HepG2 (cell line): Measurements from ENCODE around the gene RPL39. TPM values are rescaled to one million over a fixed set of nuclear protein-coding genes. Genes with fewer than 3 reads are reported as not detected.
A peak's percentile ranks its signal among the peaks of the same experiment; 100 is the strongest.

Experiments
- AKAP8 ChIP-seq: sonication (generic); formaldehyde crosslinking; IDR thresholded peaks from 2 replicates; pipeline ENCODE4 v1.5.1; 2020; ENCODE audit warnings: mild to moderate bottlenecking, missing genetic modification reagents
- ATF1 ChIP-seq: IDR thresholded peaks from 2 replicates; pipeline ENCODE4 v1.6.1; 2016; ENCODE audit warnings: mild to moderate bottlenecking, control low read depth
- CEBPB ChIP-seq: IDR thresholded peaks from 2 replicates; pipeline ENCODE4 v1.6.1; 2011; ENCODE audit warnings: low read depth, low read length, improper control_type of control experiment, borderline replicate concordance
- CHD4 ChIP-seq: fragments of 200-600 bp; sonication (generic); IDR thresholded peaks from 2 replicates; pipeline ENCODE4 v1.7.0; 2017; ENCODE audit warnings: mild to moderate bottlenecking, low read length, borderline replicate concordance
- GATAD1 ChIP-seq: IDR thresholded peaks from 2 replicates; pipeline ENCODE4 v1.6.1; 2016; ENCODE audit warnings: missing genetic modification reagents, missing compliant biosample characterization
- NRL ChIP-seq: sonication (generic); formaldehyde crosslinking; IDR thresholded peaks from 2 replicates; pipeline ENCODE4 v1.5.0; 2020; ENCODE audit warnings: missing genetic modification reagents, mild to moderate bottlenecking, moderate library complexity, borderline replicate concordance
- PHF5A ChIP-seq: IDR thresholded peaks from one replicate; pipeline ENCODE4 v1.6.1; 2018; ENCODE audit warnings: low read depth, missing genetic modification reagents; ENCODE audit not compliant: unreplicated experiment
- PTBP1 ChIP-seq: fragments of 200-400 bp; formaldehyde crosslinking; IDR thresholded peaks from 2 replicates; pipeline ENCODE4 v1.6.1; 2018; ENCODE audit warnings: low read length, low read depth; ENCODE audit not compliant: poor library complexity, severe bottlenecking
- SAP130 ChIP-seq: IDR thresholded peaks from 2 replicates; pipeline ENCODE4 v1.6.1; 2016; ENCODE audit warnings: low read depth
- SP1 ChIP-seq, 2 experiments: fragments of 450-650 bp in 1 of 2; sonication (generic) in 1 of 2; formaldehyde crosslinking in 1 of 2; IDR thresholded peaks; 2 replicates each; pipeline versions ENCODE4 v1.4.0 to v1.6.1; 2016 to 2020; ENCODE audit warnings: missing genetic modification reagents in 1 of 2
- TMF1 ChIP-seq: sonication (generic); formaldehyde crosslinking; IDR thresholded peaks from 2 replicates; pipeline ENCODE4 v1.8.1; 2022; ENCODE audit warnings: low read depth, missing genetic modification reagents
- U2AF1 ChIP-seq: fragments of 200-400 bp; formaldehyde crosslinking; optimal IDR thresholded peaks from 2 replicates; pipeline ENCODE3; 2017; ENCODE audit warnings: mild to moderate bottlenecking, low read depth, low read length
- ZBTB7B ChIP-seq: sonication (generic); formaldehyde crosslinking; IDR thresholded peaks from 2 replicates; pipeline ENCODE4 v1.4.0; 2020; ENCODE audit warnings: missing genetic modification reagents
- ZNF10 ChIP-seq: sonication (generic); formaldehyde crosslinking; IDR thresholded peaks from 2 replicates; pipeline ENCODE4 v1.4.0; 2020; ENCODE audit warnings: mild to moderate bottlenecking, low read depth, missing genetic modification reagents, borderline replicate concordance
- ZNF326 ChIP-seq: sonication (generic); formaldehyde crosslinking; IDR thresholded peaks from 2 replicates; pipeline ENCODE4 v1.4.0; 2020; ENCODE audit warnings: missing genetic modification reagents, borderline replicate concordance
- ZNF354B ChIP-seq: sonication (generic); formaldehyde crosslinking; IDR thresholded peaks from 2 replicates; pipeline ENCODE4 v1.8.0; 2022; ENCODE audit warnings: mild to moderate bottlenecking, missing genetic modification reagents
- ZNF619 ChIP-seq: sonication (generic); formaldehyde crosslinking; IDR thresholded peaks from 2 replicates; pipeline ENCODE4 v1.4.0; 2020; ENCODE audit warnings: mild to moderate bottlenecking, missing genetic modification reagents
- polyA plus RNA-seq, 8 experiments: library from polyadenylated mRNA; depleted of rRNA in 3 of 8; stranded (reverse) in 7 of 8; unstranded in 1 of 8; fragments of >200 nt; fragmentation: Illumina TruSeq in 4 of 8; extraction: Trizol in 4 of 8; gene quantifications; 2 replicates each; pipeline versions ENCODE4 v1.2.1 to v1.2.3, GENCODE V29; 2011 to 2016; ENCODE audit warnings: low read depth in 4 of 8, missing spikeins in 1 of 8, mixed read lengths in 1 of 8; ENCODE audit not compliant: insufficient read depth in 1 of 8
- total RNA-seq, 5 experiments: library from RNA; depleted of rRNA; stranded (reverse); fragments of >200 nt; fragmentation: Illumina TruSeq; extraction: Trizol; gene quantifications; 2 replicates each; pipeline ENCODE4 v1.2.3, GENCODE V29; 2016; ENCODE audit warnings: low read depth in 1 of 5
- TF ChIP-seq, protein P1 (sequence below): IDR thresholded peaks from 2 replicates; pipeline ENCODE4 v1.6.1; 2016; ENCODE audit warnings: mild to moderate bottlenecking, missing biosample characterization, missing genetic modification reagents
- TF ChIP-seq, protein P2 (sequence below): sonication (generic); formaldehyde crosslinking; IDR thresholded peaks from 2 replicates; pipeline ENCODE4 v1.9.0; 2021; ENCODE audit warnings: missing genetic modification reagents, mild to moderate bottlenecking, borderline replicate concordance
- TF ChIP-seq, protein P3 (sequence below): sonication (generic); formaldehyde crosslinking; IDR thresholded peaks from 2 replicates; pipeline ENCODE4 v1.4.0; 2020; ENCODE audit warnings: missing genetic modification reagents
- TF ChIP-seq, protein P4 (sequence below): sonication (generic); formaldehyde crosslinking; IDR thresholded peaks from 2 replicates; pipeline ENCODE4 v1.4.0; 2020; ENCODE audit warnings: mild to moderate bottlenecking, missing genetic modification reagents
- TF ChIP-seq, protein P5 (sequence below): sonication (generic); formaldehyde crosslinking; conservative IDR thresholded peaks from 2 replicates; pipeline ENCODE4 v1.5.0; 2020; ENCODE audit warnings: missing genetic modification reagents

The RPL39 gene
- total and polyA plus RNA-seq, 2 of the 13 experiments (the other 11 are each of a cell fraction or from before 2014, with no cell fraction given) = 2,312 to 3,547 TPM

DNA sequence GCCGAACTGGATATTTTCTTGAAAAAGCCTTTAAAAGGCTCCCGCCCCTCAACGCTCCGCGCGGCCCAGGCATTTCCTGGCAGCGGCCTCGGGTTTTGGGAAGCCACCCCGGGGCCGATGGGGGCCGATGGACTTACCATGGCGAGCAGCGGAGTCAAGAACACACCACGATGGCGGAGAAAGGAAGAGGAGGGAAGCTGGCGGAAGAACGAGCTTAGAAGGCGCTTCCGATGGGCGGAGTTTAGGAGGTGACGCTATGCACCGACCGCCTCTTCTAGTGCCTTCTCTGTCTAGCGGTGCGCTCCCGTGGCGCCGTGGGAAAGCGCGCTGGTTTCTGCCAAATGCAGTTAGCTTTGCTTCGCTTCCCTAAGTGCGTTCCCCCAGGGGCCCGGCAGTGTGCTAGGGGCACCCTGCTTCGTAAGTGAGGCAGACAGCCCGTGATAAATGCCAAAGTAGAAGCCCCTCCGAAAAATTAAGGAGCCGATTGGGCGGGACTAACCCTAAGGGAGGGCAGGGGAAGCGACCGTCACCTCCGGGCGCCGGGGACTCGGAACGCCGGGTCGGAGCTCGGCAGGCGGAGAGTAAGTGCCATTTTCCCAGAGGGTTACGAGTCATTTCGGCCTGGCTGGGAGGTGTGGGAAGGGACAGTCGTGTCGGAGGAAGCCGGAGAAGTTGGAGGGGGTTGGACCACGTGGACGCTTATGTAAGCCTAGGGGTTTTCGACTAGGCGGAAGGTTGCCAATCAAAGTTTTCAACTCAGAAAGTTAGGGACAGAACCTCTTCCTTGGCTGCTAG lies at the start of gene RPL39 (continued):
- TF ChIP-seq ATF1 (CRISPR knock-in tag) (peak; percentile 53; the same call in 1 of the 2 replicates), AKAP8 (no peak), ZBTB7B (CRISPR knock-in tag) (no peak), CEBPB (no peak), TMF1 (CRISPR knock-in tag) (no peak), ZNF10 (no peak), ZNF354B (CRISPR knock-in tag) (no peak), PHF5A (CRISPR knock-in tag) (no peak), SP1 (IDR thresholded peaks at IDR 0.05) (no peak), SP1 (CRISPR knock-in tag; IDR thresholded peaks at IDR 0.05) (peak; percentile 35; the same call in 1 of the 2 replicates), U2AF1 (no peak), NRL (CRISPR knock-in tag) (no peak), ZNF326 (CRISPR knock-in tag) (no peak), PTBP1 (no peak), CHD4 (no peak), ZNF619 (CRISPR knock-in tag) (no peak), GATAD1 (CRISPR knock-in tag) (no peak; the same call in 1 of the 2 replicates), SAP130 (CRISPR knock-in tag) (peak; percentile 65; the same call in 1 of the 2 replicates)
- TF ChIP-seq, protein P1, sequence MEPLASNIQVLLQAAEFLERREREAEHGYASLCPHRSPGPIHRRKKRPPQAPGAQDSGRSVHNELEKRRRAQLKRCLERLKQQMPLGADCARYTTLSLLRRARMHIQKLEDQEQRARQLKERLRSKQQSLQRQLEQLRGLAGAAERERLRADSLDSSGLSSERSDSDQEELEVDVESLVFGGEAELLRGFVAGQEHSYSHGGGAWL (CRISPR knock-in tag) = peak; percentile 55; the same call in 1 of the 2 replicates
- TF ChIP-seq, protein P2, sequence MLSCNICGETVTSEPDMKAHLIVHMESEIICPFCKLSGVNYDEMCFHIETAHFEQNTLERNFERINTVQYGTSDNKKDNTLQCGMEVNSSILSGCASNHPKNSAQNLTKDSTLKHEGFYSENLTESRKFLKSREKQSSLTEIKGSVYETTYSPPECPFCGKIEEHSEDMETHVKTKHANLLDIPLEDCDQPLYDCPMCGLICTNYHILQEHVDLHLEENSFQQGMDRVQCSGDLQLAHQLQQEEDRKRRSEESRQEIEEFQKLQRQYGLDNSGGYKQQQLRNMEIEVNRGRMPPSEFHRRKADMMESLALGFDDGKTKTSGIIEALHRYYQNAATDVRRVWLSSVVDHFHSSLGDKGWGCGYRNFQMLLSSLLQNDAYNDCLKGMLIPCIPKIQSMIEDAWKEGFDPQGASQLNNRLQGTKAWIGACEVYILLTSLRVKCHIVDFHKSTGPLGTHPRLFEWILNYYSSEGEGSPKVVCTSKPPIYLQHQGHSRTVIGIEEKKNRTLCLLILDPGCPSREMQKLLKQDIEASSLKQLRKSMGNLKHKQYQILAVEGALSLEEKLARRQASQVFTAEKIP (CRISPR knock-in tag) = no peak
- TF ChIP-seq, protein P3, sequence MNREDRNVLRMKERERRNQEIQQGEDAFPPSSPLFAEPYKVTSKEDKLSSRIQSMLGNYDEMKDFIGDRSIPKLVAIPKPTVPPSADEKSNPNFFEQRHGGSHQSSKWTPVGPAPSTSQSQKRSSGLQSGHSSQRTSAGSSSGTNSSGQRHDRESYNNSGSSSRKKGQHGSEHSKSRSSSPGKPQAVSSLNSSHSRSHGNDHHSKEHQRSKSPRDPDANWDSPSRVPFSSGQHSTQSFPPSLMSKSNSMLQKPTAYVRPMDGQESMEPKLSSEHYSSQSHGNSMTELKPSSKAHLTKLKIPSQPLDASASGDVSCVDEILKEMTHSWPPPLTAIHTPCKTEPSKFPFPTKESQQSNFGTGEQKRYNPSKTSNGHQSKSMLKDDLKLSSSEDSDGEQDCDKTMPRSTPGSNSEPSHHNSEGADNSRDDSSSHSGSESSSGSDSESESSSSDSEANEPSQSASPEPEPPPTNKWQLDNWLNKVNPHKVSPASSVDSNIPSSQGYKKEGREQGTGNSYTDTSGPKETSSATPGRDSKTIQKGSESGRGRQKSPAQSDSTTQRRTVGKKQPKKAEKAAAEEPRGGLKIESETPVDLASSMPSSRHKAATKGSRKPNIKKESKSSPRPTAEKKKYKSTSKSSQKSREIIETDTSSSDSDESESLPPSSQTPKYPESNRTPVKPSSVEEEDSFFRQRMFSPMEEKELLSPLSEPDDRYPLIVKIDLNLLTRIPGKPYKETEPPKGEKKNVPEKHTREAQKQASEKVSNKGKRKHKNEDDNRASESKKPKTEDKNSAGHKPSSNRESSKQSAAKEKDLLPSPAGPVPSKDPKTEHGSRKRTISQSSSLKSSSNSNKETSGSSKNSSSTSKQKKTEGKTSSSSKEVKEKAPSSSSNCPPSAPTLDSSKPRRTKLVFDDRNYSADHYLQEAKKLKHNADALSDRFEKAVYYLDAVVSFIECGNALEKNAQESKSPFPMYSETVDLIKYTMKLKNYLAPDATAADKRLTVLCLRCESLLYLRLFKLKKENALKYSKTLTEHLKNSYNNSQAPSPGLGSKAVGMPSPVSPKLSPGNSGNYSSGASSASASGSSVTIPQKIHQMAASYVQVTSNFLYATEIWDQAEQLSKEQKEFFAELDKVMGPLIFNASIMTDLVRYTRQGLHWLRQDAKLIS = no peak
- TF ChIP-seq, protein P4, sequence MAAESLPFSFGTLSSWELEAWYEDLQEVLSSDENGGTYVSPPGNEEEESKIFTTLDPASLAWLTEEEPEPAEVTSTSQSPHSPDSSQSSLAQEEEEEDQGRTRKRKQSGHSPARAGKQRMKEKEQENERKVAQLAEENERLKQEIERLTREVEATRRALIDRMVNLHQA (CRISPR knock-in tag) = no peak
- TF ChIP-seq, protein P5, sequence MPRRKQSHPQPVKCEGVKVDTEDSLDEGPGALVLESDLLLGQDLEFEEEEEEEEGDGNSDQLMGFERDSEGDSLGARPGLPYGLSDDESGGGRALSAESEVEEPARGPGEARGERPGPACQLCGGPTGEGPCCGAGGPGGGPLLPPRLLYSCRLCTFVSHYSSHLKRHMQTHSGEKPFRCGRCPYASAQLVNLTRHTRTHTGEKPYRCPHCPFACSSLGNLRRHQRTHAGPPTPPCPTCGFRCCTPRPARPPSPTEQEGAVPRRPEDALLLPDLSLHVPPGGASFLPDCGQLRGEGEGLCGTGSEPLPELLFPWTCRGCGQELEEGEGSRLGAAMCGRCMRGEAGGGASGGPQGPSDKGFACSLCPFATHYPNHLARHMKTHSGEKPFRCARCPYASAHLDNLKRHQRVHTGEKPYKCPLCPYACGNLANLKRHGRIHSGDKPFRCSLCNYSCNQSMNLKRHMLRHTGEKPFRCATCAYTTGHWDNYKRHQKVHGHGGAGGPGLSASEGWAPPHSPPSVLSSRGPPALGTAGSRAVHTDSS (CRISPR knock-in tag) = no peak
